Stomach (tissue), 4 donors: ENCODE results near the gene TBCC.

Source experiments
- POLR2A ChIP-seq, 4 donors: fragments of 450-650 bp; IDR thresholded peaks; one replicate each; pipeline ENCODE4 v1.6.1; 2016; ENCODE audit warnings: antibody characterized with exemption in 4 of 4, control low read depth in 2 of 4, mild to moderate bottlenecking in 1 of 4, moderate library complexity in 1 of 4
- POLR2AphosphoS5 ChIP-seq, 3 donors: sonication (generic); formaldehyde crosslinking; IDR thresholded peaks; one replicate each; pipeline ENCODE4 v1.6.1; 2016; ENCODE audit warnings: antibody characterized with exemption in 3 of 3
- TF ChIP-seq, protein P1 (sequence below), 7 experiments: fragments of 450-650 bp in 4 of 7; fragments of 200-600 bp in 3 of 7; sonication (generic) in 3 of 7; IDR thresholded peaks; one replicate each; pipeline ENCODE4 v1.5.1; 2016 to 2019; ENCODE audit warnings: antibody characterized with exemption in 7 of 7, control low read depth in 2 of 7, mild to moderate bottlenecking in 1 of 7

- TF ChIP-seq, protein P1, sequence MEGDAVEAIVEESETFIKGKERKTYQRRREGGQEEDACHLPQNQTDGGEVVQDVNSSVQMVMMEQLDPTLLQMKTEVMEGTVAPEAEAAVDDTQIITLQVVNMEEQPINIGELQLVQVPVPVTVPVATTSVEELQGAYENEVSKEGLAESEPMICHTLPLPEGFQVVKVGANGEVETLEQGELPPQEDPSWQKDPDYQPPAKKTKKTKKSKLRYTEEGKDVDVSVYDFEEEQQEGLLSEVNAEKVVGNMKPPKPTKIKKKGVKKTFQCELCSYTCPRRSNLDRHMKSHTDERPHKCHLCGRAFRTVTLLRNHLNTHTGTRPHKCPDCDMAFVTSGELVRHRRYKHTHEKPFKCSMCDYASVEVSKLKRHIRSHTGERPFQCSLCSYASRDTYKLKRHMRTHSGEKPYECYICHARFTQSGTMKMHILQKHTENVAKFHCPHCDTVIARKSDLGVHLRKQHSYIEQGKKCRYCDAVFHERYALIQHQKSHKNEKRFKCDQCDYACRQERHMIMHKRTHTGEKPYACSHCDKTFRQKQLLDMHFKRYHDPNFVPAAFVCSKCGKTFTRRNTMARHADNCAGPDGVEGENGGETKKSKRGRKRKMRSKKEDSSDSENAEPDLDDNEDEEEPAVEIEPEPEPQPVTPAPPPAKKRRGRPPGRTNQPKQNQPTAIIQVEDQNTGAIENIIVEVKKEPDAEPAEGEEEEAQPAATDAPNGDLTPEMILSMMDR (IDR thresholded peaks at IDR 0.05): no peak
- TF ChIP-seq POLR2A (IDR thresholded peaks at IDR 0.05) (no peak), POLR2AphosphoS5 (IDR thresholded peaks at IDR 0.05) (no peak)
These were observed 23.9 kb upstream of the TBCC start for GRCh38 chr6:42769836-42770235.
